ENCODE data around the gene PPIC.

The PPIC gene

GRCh38 chr5:123036391-123037103 lies at the start of gene PPIC:
PPIC (minus strand) TSS chr5:123036725; CDS start chr5:123036625, 100 bp downstream.
- no peak for DNase-seq (ENCODE audit: low spot score)

GRCh38 chr5:123085638-123086286 lies 49.2 kb upstream of the PPIC start:
- DNase-seq (ENCODE audit: low spot score): no peak

DNA sequence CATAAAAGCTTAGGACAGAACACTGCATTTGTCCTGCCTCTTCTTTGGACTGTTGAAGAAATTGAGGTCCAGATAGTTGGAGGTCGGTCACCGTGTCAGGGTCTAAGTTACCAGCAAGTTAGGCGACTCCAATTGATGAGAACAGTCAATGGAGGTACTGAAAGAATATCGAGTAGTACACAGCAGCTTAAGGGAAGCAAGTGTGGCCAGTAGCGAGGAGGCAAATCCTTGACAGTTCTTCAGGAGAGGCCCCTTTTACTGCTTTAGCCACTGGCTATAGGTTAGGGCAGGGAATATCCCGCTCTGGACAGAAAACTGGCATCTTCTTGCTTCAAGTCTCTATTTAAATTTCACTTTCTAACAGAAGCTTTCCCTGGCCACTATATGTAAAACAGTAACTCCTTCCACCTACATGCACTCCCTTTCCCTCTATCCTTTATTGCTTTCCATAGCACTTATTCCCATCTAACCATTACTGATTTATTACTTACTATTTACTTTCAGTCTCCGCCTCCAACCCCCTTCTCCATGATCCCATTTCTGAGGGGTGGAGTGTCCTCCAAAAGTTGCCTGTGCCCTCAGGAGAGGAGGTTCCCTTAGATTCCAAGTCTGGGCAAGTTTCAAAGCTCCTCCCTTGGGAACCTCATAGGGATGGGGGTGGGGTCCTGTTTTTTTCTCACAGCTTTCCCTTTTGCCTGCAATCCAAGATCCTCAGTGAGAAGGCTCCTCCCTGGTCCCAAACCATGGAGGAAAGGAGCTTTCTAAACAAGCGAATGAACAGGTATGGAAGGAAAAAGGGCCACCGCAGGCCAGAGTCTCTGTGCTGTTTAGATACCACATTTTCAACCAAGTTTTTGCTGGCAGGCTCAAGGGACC lies 48.4 kb upstream of the PPIC start:
- no peak for DNase-seq (ENCODE audit: low spot score)

- DNase-seq (ENCODE audit: low spot score): no peak
Observed at GRCh38 chr5:123083298-123083697, 46.8 kb upstream of the PPIC start.

DNA sequence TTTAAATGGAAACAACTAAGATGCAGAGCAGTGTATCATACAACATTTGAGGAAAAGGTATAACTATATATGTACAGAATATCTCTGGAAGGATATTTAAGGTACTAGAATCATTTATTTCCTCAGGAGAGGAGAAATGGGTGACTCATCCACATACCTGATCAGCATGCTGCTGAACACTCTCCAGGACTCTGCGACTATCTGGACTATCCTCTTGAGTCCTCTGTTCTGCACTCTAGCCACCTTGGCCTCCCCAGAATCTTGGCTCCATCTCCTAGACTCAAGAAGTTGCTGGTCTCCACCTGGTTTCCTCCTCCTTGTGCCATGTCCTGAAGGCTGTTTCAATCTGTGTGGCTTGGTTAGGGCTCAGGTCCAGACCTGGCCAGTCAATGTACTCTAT lies 43.7 kb upstream of the PPIC start:
- DNase-seq (ENCODE audit: low spot score): no peak

GRCh38 chr5:123075521-123076163 lies 39.1 kb upstream of the PPIC start:
- DNase-seq (ENCODE audit: low spot score): no peak

GRCh38 chr5:123068368-123068938 lies 31.9 kb upstream of the PPIC start:
- no peak for DNase-seq (ENCODE audit: low spot score)

DNA sequence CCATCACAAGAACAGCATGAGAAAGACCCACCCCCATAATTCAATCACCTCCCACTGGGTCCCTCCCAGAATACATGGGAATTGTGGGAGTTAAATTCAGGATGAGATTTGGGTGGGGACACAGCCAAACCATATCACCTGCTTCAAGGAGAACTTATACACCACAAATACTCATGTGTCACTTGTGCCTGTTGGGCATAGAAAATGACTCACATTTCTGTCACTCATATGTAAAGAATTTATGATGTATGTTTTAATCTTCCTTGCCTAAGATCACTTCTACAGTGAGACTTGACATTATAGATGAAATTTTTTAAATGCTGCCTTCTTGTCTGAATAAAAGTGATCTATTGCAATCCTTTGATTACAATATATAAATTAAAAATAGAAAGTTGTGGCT lies 29.5 kb upstream of the PPIC start:
- DNase-seq (ENCODE audit: low spot score): no peak

- no peak for DNase-seq (ENCODE audit: low spot score)
Observed at GRCh38 chr5:123059455-123059854, 22.9 kb upstream of the PPIC start.

DNA sequence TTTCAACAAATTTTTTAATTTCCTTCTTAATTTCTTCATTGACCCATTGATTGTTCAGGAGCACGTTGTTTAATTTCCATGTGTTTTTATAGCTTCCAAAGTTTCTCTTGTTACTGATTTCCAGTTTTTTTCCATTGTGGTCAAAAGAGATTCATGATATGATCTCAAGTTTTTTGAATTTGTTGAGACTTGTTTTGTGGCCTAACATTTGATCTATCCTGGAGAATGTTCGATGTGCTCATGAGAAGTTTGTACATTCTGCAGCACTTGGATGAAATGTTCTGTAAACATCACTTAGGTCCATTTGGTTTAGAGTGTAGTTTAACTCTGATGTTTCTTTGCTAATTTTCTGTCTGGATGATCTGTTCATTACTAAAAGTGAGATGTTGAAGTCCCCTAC lies 14.7 kb upstream of the PPIC start:
- no peak for DNase-seq (ENCODE audit: low spot score)

- no peak for DNase-seq (ENCODE audit: low spot score)
Observed at GRCh38 chr5:123047706-123048105, 11.2 kb upstream of the PPIC start.

DNA sequence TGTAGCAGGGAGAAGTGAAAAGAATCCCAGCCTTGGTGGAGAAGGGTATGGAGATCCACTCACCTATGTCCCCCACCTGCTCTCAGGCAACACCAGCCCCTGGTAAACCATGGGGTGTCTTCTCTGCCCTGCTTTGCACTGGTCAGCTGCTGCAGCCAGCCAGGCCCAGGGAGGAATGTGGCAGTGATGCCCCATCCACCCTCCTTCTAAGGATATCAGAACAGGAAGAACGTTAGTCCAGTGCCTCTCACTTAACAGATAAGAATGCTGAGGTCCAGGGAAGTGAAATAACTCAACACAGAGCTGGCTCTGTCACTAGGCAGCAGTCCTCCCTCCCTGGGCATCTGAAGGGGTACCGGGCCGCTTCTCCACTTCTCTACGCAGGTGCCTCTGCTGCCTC lies 9.7 kb upstream of the PPIC start:
- no peak for DNase-seq (ENCODE audit: low spot score)

- DNase-seq (ENCODE audit: low spot score): no peak
Observed at GRCh38 chr5:123044926-123045617, 8.5 kb upstream of the PPIC start.

GRCh38 chr5:123039673-123040072 lies 3.1 kb upstream of the PPIC start:
- DNase-seq (ENCODE audit: low spot score): no peak

DNA sequence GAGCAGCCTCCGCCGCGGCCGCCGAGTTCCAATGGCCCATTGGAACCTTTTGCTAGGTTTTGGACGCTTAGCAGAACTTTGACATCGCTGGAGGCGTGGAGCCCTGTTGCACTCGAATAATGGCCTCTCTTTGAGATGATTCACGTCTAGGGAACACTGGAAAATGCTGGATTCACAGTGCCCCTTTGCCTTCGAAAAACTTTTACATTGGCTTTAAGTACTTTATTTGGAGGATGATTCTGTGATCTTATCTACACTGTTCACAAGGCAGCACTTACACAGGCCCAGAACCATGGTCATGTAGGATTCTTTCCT lies 536 bp upstream of the PPIC start:
- DNase-seq (ENCODE audit: low spot score): no peak

GRCh38 chr5:123035918-123036390 lies 571 bp downstream of the PPIC start:
- DNase-seq (ENCODE audit: low spot score): no peak

DNA sequence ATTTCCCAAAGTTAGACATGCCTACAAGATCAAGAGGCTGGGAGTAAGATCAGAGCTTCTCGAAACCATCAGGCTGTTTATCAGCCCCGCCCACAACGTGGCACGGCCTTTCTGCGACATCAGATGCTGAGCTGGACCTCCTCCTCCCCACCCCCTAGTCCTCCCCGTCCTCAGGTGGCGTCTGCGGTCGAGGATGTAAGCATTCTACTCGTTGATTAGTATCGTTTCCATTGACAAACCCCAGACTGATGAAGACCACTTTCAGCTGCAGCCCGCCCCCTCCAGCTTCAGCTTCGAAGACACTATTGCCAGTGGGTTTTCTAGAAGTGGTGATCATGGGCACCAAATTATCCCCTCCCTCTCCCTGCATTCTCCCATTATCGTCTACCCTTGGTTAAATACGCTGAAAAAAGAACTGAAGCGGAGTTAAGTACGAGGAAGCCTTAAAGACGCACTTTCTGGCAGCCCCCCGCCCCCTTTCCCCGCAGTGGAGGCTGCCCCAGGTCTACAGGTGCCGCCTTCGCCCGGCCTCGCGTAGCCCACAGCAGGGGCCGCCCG lies 1.1 kb downstream of the PPIC start:
- DNase-seq (ENCODE audit: low spot score): no peak

- no peak for DNase-seq (ENCODE audit: low spot score)
Observed at GRCh38 chr5:123033157-123033671, 3.3 kb downstream of the PPIC start.

GRCh38 chr5:123028222-123028621 lies 8.3 kb downstream of the PPIC start:
- no peak for DNase-seq (ENCODE audit: low spot score)

DNA sequence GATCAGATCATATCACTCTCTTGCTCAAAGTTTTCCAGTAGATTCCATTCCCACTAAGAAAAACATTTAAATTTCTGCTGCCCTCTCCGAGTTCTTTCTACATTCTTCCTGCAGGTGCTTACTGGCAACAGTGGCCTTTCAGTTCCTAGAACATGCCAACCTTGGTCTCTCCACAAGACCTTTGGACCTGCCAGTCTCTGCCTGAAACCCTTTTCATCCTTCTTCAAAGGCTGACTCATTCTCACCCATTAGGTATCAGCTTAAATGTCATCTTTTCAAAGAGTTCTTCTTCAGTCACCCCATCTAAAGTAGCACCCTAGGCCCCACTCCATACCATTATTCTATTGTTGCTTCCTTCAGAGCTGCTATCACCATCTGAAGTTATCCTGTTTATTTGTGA lies 21.8 kb downstream of the PPIC start:
- DNase-seq (ENCODE audit: low spot score): no peak

- no peak for DNase-seq (ENCODE audit: low spot score)
Observed at GRCh38 chr5:123012321-123012720, 24.2 kb downstream of the PPIC start.
